GM23338 (cell line): ENCODE measurements around the gene ARHGAP36. TPM values are rescaled to one million over a fixed set of nuclear protein-coding genes. Genes with fewer than 3 reads are reported as not detected.

ENCODE experiments used
- ATAC-seq: fragments of 200-7000 bp; cut with Tn5 transposase; 3 replicates; pipeline ENCODE4 v1.9.1; 2020
- DNase-seq: peaks from one replicate; pipeline ENCODE4 v3.0.0-alpha.2; 2015; ENCODE audit warnings: low spot score
- H2AFZ ChIP-seq: fragments of 200-600 bp; sonication (generic); 2 replicates; pipeline ENCODE4 v1.8.0; 2016; ENCODE audit warnings: antibody characterized with exemption, mild to moderate bottlenecking, moderate library complexity
- H3F3A ChIP-seq: fragments of 200-600 bp; sonication (generic); replicated peaks from 2 replicates; pipeline ENCODE4 v1.8.0; 2017; ENCODE audit warnings: antibody characterized with exemption, mixed run types, low read depth
- H3K27ac ChIP-seq: fragments of 200-600 bp; sonication (generic); 2 replicates; pipeline ENCODE4 v1.6.1; 2016; ENCODE audit warnings: low read depth
- H3K27me3 ChIP-seq: fragments of 200-600 bp; sonication (generic); 2 replicates; pipeline ENCODE4 v1.8.0; 2016; ENCODE audit warnings: mild to moderate bottlenecking, mixed run types, moderate library complexity; ENCODE audit not compliant: insufficient read depth
- H3K36me3 ChIP-seq: fragments of 200-600 bp; sonication (generic); 2 replicates; pipeline ENCODE4 v1.8.0; 2016; ENCODE audit warnings: mild to moderate bottlenecking; ENCODE audit not compliant: insufficient read depth
- H3K4me1 ChIP-seq: fragments of 200-600 bp; sonication (generic); 2 replicates; pipeline ENCODE4 v1.8.0; 2016; ENCODE audit warnings: mild to moderate bottlenecking, moderate library complexity; ENCODE audit not compliant: insufficient read depth
- H3K4me2 ChIP-seq: fragments of 200-600 bp; sonication (generic); 2 replicates; pipeline ENCODE4 v1.7.1; 2017; ENCODE audit warnings: mixed run types
- H3K4me3 ChIP-seq: fragments of 200-600 bp; sonication (generic); 2 replicates; pipeline ENCODE4 v1.6.1; 2016; ENCODE audit warnings: mixed run types
- H3K79me2 ChIP-seq: fragments of 200-600 bp; sonication (generic); replicated peaks from 2 replicates; pipeline ENCODE4 v1.8.0; 2017; ENCODE audit warnings: mild to moderate bottlenecking; ENCODE audit not compliant: insufficient read depth
- H3K9me2 ChIP-seq: fragments of 200-600 bp; sonication (generic); 2 replicates; pipeline ENCODE4 v1.8.0; 2017; ENCODE audit not compliant: insufficient read depth
- H4K20me1 ChIP-seq: fragments of 200-600 bp; sonication (generic); replicated peaks from 2 replicates; pipeline ENCODE4 v1.8.0; 2017; ENCODE audit warnings: mild to moderate bottlenecking; ENCODE audit not compliant: insufficient read depth
- H3K27ac Mint-ChIP-seq: 2 replicates; pipeline ENCODE4 v1.8.0; 2020; ENCODE audit warnings: inconsistent platforms, mild to moderate bottlenecking, moderate library complexity, mixed read lengths
- H3K27me3 Mint-ChIP-seq: 3 replicates; pipeline ENCODE4 v1.8.0; 2022; ENCODE audit warnings: low read depth, mild to moderate bottlenecking, moderate library complexity, mixed read lengths, inconsistent platforms; ENCODE audit not compliant: insufficient read depth, poor library complexity
- H3K36me3 Mint-ChIP-seq: 3 replicates; pipeline ENCODE4 v1.8.0; 2021; ENCODE audit warnings: low read depth, mild to moderate bottlenecking, inconsistent platforms, moderate library complexity, mixed read lengths
- H3K4me1 Mint-ChIP-seq: 3 replicates; pipeline ENCODE4 v1.8.0; 2020; ENCODE audit warnings: mild to moderate bottlenecking, inconsistent platforms, mixed read lengths
- H3K4me3 Mint-ChIP-seq: 3 replicates; pipeline ENCODE4 v1.8.0; 2021; ENCODE audit warnings: moderate library complexity, mild to moderate bottlenecking, inconsistent platforms, mixed read lengths
- H3K9me3 Mint-ChIP-seq: 3 replicates; pipeline ENCODE4 v1.8.0; 2020; ENCODE audit warnings: moderate library complexity, mild to moderate bottlenecking, inconsistent platforms, mixed read lengths
- EZH2 ChIP-seq: fragments of 200-600 bp; sonication (generic); IDR thresholded peaks from one replicate; pipeline ENCODE4 v1.8.0; 2017; ENCODE audit warnings: antibody characterized with exemption, mild to moderate bottlenecking, low read depth; ENCODE audit not compliant: unreplicated experiment
- NANOG ChIP-seq: IDR thresholded peaks from 2 replicates; pipeline ENCODE4 v1.6.1; 2016; ENCODE audit warnings: antibody characterized with exemption, borderline replicate concordance
- POLR2AphosphoS5 ChIP-seq: IDR thresholded peaks from 2 replicates; pipeline ENCODE4 v1.6.1; 2016; ENCODE audit warnings: antibody characterized with exemption, low read depth
- STAT1 ChIP-seq: IDR thresholded peaks from one replicate; pipeline ENCODE4 v1.6.1; 2016; ENCODE audit warnings: antibody characterized with exemption; ENCODE audit not compliant: unreplicated experiment
- ZNF114 ChIP-seq: fragments of 250-450 bp; sonication (Bioruptor Pico); IDR thresholded peaks from 2 replicates; pipeline ENCODE4 v1.5.0; 2020; ENCODE audit warnings: mild to moderate bottlenecking, moderate library complexity
- polyA plus RNA-seq: library from polyadenylated mRNA; unstranded; fragments of >200 nt; fragmentation: Nextera tagmentation; extraction: Ambion mirVana; gene quantifications from 2 replicates; pipeline ENCODE4 v1.2.1, GENCODE V29; 2016
- total RNA-seq: library from RNA; depleted of rRNA; stranded (reverse); fragments of >200 nt; shearing (Covaris generic); gene quantifications from 2 replicates; pipeline ENCODE4 v1.2.3, GENCODE V29; 2014
- TF ChIP-seq, protein P1 (sequence below): fragments of 250-450 bp; sonication (Bioruptor Pico); IDR thresholded peaks from 2 replicates; pipeline ENCODE4 v1.5.0; 2020; ENCODE audit warnings: mild to moderate bottlenecking, moderate library complexity

The ARHGAP36 gene
- total and polyA plus RNA-seq, 2 experiments from 2014 or later: 0.21 TPM; not detected in 1

DNA sequence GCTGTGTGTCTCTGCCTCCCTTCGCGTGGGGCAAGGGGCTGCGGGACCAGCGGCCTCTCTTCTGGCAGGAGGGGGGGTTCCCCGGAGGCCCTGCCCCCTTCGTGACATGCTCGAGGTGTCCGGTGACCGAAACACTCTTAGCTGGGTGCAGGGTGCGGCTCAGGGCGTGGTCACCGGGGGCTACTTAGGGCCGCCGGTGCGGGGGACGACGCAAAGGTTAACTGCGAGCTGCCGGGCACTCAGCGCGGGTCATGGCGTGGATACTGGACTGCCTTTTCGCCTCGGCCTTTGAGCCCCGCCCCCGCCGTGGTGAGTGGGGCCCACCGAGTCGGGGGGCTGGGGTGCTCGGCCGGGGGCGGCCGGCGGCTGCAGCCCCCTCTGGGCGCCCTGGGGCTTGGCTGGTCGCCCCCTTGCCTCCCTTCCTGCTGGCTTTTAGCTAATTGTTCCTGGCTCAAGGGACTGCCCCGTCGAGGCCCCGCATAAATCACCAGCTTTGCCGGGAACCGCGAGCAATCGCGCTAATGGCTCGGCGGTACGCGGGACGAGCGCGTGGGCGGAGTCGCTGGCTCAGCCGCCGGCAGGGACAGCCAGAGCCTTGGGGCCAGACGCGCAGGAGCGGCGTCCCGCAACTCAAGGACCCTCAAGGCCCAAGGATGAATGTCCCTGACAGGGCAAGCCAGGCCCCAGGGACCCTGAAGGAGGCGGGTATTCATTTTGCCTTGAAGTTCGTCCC is at the start of gene ARHGAP36 (continued):
- TF ChIP-seq ZNF114: no peak
- TF ChIP-seq POLR2AphosphoS5: no peak

DNA sequence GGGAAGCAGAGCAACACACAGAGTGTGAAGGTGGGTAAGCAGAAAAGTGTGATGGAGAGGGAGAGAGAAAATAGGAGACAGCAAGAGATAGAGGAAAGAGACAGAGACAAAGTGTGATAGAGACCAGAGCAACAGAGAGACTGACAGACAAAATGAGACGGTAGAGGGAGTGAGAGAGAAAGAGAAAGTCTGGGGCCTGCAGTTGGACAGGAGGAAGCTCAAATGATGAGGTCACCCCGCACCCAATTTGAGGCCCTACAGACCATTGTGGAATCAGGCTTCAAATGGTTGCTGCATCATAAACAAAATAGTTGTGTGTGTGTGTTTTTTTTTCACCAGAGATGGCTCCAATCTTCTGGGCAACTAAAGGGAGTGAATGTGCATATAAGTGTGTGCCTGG is 48.0 kb upstream of the ARHGAP36 start:
- Histone ChIP-seq H2AFZ (no peak overlapping the region), H3K36me3 (no peaks in the 10 kb centered on the region), H3K9me2 (no peaks in the 10 kb centered on the region), H4K20me1 (no peaks in the 10 kb centered on the region), H3K4me1 (no peaks in the 10 kb centered on the region), H3K79me2 (no peaks in the 10 kb centered on the region), H3K4me3 (no peak overlapping the region), H3K27me3 (no peaks in the 10 kb centered on the region), H3K27ac (no peak overlapping the region), H3F3A (no peaks in the 10 kb centered on the region), H3K4me2 (no peak overlapping the region)
- Mint-ChIP-seq H3K4me1 (no peaks in the 10 kb centered on the region), H3K36me3 (no peaks in the 10 kb centered on the region), H3K27me3 (no peaks in the 10 kb centered on the region), H3K4me3 (no peak overlapping the region), H3K9me3 (0 out of 3 replicates have a peak, but pooled peaks cover 4% of the 10 kb centered on the region), H3K27ac (no peak overlapping the region)
- ATAC-seq (no peak), DNase-seq (no peak)
- no peak for TF ChIP-seq EZH2
- TF ChIP-seq POLR2AphosphoS5: no peak
- no peak for TF ChIP-seq NANOG
- TF ChIP-seq STAT1: no peak
- TF ChIP-seq, protein P1, sequence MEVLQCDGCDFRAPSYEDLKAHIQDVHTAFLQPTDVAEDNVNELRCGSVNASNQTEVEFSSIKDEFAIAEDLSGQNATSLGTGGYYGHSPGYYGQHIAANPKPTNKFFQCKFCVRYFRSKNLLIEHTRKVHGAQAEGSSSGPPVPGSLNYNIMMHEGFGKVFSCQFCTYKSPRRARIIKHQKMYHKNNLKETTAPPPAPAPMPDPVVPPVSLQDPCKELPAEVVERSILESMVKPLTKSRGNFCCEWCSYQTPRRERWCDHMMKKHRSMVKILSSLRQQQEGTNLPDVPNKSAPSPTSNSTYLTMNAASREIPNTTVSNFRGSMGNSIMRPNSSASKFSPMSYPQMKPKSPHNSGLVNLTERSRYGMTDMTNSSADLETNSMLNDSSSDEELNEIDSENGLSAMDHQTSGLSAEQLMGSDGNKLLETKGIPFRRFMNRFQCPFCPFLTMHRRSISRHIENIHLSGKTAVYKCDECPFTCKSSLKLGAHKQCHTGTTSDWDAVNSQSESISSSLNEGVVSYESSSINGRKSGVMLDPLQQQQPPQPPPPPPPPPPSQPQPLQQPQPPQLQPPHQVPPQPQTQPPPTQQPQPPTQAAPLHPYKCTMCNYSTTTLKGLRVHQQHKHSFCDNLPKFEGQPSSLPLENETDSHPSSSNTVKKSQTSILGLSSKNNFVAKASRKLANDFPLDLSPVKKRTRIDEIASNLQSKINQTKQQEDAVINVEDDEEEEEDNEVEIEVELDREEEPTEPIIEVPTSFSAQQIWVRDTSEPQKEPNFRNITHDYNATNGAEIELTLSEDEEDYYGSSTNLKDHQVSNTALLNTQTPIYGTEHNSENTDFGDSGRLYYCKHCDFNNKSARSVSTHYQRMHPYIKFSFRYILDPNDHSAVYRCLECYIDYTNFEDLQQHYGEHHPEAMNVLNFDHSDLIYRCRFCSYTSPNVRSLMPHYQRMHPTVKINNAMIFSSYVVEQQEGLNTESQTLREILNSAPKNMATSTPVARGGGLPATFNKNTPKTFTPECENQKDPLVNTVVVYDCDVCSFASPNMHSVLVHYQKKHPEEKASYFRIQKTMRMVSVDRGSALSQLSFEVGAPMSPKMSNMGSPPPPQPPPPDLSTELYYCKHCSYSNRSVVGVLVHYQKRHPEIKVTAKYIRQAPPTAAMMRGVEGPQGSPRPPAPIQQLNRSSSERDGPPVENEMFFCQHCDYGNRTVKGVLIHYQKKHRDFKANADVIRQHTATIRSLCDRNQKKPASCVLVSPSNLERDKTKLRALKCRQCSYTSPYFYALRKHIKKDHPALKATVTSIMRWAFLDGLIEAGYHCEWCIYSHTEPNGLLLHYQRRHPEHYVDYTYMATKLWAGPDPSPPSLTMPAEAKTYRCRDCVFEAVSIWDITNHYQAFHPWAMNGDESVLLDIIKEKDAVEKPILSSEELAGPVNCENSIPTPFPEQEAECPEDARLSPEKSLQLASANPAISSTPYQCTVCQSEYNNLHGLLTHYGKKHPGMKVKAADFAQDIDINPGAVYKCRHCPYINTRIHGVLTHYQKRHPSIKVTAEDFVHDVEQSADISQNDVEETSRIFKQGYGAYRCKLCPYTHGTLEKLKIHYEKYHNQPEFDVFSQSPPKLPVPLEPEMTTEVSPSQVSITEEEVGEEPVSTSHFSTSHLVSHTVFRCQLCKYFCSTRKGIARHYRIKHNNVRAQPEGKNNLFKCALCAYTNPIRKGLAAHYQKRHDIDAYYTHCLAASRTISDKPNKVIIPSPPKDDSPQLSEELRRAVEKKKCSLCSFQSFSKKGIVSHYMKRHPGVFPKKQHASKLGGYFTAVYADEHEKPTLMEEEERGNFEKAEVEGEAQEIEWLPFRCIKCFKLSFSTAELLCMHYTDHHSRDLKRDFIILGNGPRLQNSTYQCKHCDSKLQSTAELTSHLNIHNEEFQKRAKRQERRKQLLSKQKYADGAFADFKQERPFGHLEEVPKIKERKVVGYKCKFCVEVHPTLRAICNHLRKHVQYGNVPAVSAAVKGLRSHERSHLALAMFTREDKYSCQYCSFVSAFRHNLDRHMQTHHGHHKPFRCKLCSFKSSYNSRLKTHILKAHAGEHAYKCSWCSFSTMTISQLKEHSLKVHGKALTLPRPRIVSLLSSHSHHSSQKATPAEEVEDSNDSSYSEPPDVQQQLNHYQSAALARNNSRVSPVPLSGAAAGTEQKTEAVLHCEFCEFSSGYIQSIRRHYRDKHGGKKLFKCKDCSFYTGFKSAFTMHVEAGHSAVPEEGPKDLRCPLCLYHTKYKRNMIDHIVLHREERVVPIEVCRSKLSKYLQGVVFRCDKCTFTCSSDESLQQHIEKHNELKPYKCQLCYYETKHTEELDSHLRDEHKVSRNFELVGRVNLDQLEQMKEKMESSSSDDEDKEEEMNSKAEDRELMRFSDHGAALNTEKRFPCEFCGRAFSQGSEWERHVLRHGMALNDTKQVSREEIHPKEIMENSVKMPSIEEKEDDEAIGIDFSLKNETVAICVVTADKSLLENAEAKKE (CRISPR knock-in tag): no peak
